SW480 (cell line): ENCODE measurements around the gene MLPH.

Source experiments
- DNase-seq: peaks from one replicate; pipeline ENCODE4 v3.0.0-alpha.2; 2016; ENCODE audit warnings: low spot score

MLPH gene

GRCh38 chr2:237500681-237501424 lies 13.8 kb downstream of the MLPH start:
- peak; percentile 81 for DNase-seq

DNA sequence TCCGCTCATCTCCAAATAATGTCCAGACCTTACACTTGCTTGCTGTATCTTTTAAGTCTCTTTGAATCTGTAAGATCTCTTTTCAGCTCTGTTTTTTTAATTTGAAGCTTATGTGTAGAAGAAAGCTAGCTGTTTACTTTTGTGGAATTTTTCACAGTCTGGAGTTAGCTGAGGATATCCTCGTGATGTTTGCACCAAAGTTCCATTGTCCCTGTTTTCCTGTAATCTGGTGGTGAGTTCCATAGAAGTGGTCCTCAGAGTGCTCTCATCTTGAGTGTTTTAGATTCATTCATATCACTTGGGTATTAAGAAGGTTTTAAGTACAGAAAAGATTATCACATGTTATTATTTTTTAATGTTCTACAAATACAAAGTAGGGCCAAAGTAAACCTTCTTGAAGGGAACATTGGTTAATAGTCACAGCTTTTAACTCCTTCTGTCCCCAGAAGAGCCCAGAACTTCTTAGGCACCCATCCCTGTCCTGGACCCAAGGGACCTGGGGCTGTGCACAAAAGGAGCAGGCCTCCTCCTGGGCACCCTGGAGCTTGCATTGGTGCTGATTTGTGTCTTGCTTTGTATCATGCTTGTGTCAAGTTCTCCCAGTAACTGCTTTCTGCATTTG lies 15.0 kb downstream of the MLPH start:
- no peak for DNase-seq

DNA sequence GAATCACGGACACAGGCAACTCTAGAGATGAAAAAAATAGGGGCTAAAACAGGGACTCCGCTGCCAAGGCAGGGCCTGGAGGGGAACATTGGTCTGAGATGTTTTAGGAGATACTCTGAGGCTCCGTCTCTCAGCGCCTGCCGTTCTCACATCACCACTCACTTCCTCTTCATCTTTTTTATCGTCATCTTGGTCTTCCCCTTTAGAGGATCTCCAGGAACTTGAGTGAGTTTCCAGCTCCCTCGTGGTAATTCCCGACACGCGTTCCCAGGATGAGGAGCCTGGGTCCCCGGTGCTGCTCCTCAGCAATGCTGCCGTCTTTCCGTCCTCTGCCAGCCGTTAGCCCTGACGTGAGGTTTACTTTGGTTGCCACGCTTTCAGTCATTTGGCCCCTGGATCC lies 16.1 kb downstream of the MLPH start:
- no peak for DNase-seq

- no peak for DNase-seq
Measured at GRCh38 chr2:237505188-237505939, 18.3 kb downstream of the MLPH start.

DNA sequence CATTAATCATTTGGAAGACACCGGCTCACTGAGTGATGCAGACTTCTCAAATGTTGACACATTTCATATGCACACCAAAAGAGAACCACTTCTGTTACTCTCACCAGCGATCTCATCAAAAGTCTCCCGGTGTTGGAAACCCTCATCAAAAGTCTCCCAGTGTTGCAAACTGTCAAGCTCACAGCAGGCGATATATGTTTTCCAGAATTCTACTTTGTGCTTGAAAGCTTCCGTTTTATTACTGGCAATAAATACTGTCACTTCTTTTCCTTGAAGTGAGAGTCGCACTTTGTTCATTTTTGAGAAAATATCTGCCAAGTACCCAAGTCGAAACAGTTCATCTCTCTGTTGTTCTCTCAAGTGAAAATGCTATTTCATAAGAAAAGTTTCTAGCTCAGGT lies 20.5 kb downstream of the MLPH start:
- no peak for DNase-seq

- DNase-seq, result no peak
Measured at GRCh38 chr2:237508361-237508760, 21.3 kb downstream of the MLPH start.

DNA sequence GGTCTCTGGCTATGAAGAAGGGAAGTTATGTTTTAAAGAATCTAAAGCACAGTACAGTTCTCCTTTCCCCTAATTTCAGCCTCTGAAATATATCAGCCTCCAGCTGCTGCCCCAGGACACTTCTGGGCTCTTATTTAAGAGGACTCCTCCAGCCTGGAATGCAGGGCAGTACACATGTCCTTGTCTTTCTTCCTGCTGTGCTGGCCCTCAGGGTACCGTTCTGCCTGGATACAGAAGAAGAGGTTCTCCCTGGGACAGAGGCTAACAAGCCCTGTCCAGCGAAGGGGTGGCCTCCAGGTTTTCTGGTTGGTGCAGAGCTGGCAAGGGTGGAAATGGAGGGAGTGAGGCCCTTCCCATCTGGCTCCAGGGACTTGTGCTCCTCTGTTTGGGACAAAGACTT lies 22.1 kb downstream of the MLPH start:
- DNase-seq, result no peak

DNA sequence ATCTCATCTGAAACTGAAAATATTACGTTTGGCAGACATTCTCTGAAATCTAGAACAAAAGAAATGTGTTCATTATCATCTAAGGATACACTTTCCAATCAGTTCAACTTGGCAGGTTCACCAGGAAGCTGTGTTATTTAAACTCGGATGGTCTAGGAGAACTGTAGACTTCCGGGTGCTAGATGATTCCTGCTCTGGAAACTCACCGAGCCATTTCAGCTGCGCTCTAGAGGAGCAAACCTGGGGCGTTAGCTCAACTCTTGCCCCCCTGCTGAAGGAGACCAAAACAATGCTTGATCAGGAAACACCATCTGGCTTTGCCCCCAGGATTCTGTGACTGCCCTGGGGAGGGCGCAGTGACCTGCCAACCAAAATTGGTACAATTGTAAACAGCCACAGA lies 22.9 kb downstream of the MLPH start:
- DNase-seq, result no peak

- no peak for DNase-seq
Measured at GRCh38 chr2:237510502-237511217, 23.6 kb downstream of the MLPH start.

DNA sequence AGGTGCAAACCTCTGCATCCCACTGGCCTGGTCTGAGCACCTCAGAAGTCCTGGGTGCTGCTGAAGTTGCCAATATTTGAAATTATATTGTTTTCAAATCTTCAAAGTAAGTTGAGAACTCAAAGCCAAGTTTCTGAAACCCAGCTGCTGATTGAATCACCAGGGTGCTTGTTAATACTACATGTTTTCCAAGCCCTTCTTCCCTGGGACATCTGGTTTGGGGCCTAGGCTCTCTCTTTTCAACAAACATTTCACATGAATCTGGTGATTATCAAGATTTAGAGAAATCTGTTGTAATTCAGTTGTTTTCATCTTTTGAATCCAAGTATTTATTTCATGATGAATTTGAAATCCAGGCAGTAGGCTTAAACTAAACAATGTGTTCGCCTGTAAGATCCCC lies 24.4 kb downstream of the MLPH start:
- DNase-seq, result no peak

- no peak for DNase-seq
Measured at GRCh38 chr2:237511885-237512405, 24.9 kb downstream of the MLPH start.

GRCh38 chr2:237512774-237513466 lies 25.9 kb downstream of the MLPH start:
- DNase-seq, result peak; percentile 81

DNA sequence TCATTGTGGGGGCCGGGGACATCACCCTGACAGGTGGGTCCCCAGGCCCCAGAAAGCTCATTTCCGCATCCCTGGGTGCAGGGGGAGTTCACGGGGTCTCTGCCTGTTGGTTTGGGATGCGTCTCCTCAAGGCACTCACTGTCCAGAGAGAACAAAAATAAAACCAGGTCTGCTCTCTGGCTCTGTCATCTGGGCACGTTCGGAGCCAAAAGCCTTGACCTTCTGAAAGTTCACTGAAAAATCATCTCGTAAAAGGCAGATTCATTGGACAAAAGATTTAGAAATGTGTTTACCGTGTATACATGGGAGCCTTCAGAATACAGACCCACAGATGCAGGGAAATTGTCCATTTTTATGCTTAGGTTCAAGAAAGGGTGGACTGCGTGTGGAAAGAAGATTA lies 26.6 kb downstream of the MLPH start:
- no peak for DNase-seq

DNA sequence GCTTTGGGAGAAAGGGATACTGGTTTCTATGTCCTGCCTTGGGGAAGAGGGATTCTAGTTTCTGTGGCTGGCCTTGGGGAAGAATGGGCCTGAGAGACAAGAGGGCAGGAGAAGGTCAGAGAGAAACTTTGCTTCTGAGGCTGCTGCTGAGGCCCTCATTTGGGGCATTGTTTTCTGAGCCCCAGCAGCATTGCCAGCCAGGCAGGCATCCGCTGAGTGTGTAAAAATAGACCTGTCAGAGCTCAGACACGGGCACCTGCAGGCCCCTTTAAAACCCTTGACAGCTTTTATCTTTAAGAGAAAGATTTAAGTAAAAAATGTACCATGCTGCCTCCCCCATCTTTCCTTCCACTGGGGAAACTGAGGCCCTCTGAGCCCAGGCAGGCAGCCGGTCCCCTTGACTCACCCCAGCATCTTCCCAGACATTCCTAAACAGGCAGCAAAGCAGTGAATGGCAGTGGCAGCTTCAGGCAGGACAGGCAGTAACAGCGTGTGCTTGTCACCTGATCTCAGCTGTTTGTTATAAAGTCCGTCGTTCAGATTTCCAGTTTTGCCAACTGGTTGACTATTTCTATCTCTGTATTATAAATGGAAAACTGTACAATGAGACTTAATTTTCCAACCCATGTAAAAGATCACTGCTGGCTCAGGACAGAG lies 27.6 kb downstream of the MLPH start:
- no peak for DNase-seq

DNA sequence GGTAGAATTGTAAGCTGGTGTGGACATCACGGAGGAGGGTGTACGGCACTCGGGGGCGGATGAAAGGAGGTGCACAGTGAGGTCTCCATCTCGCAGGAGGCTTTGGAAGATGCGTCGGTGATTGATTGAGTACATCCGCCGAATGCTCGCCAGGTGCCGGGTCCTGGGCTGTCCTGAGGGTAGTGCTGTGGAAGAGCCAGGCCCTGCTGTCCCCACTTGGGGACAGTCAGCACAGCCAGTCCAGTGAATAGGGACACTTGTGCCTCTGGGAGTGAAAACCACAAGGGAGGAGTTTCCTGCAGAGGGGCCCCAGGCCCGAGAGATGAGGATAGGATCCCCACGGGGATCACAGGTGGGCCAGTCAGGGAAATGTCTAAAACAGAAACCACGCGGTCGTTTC lies 28.1 kb downstream of the MLPH start:
- DNase-seq, result no peak

GRCh38 chr2:237515621-237516275 lies 28.7 kb downstream of the MLPH start:
- DNase-seq, result no peak

DNA sequence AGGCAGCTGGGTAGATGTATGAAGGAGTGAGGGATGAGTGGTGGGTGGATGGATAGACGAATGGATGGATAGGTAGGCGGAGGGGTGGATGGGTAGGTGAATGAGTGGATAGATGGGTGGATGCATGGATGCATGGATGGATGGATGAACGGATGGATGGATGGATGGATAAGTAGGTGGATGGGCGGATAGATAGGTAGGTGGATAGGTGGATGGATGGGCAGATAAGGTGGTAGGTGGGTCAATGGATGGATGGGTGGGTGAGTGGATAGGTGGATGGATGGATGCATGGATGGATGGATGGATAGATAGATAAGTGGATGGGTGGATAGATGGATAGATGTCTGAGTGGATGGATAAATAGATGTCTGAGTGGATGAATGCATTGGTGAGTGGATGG lies 30.1 kb downstream of the MLPH start:
- no peak for DNase-seq

GRCh38 chr2:237517990-237518389 lies 30.9 kb downstream of the MLPH start:
- no peak for DNase-seq

- DNase-seq, result no peak
Measured at GRCh38 chr2:237519506-237520245, 32.6 kb downstream of the MLPH start.

- DNase-seq, result no peak
Measured at GRCh38 chr2:237520290-237520689, 33.2 kb downstream of the MLPH start.
